GM21529 (cell line): ENCODE data around the gene NFE2L2.
"Not testable (repeated sequence)": the region's sequence is repeated elsewhere in the genome, so short reads cannot be mapped to it uniquely, and the experiment has no call there.

ENCODE experiments used
- ATAC-seq: cut with Tn5 transposase; IDR thresholded peaks from one replicate; pipeline ENCODE4 v1.9.1; 2021; ENCODE audit not compliant: unreplicated experiment

Gene NFE2L2

DNA sequence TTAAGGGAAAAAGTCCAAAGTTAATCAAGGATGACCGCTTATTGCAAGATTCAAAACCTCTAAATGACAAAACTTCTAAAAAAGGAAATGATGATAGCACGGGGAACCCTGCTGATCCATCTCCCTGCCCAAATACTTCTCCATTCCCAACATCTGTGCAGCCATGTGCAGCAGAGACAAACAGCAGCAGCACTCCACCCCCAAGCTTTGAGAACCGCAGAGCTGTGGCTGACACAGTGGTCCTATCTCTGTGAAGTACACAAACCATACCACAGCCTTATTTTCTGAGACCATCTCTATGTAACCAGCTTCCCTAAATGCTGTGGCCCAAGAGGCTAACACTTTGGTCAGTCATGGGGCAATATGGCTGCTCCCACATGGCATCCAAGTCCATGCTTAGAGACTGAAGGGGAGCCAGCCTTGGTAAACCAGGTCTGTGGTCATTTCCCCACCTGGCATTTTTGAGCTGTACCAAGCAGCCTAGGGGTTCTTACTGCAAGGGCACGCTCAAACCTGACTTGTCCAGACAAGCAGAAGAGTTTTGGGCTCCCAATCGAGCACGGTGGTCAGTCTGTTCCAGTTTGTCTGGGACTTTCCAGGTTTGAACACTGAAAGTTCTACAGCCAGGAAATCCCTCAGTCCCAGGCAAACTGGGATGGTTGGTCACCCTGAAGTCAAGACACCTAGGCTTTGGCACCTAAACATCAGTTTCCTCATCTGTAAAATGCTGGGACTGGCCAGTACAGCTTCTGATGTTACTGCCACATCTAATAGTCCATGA, 17.1 kb upstream of the NFE2L2 start:
- peak; percentile 54 for ATAC-seq

DNA sequence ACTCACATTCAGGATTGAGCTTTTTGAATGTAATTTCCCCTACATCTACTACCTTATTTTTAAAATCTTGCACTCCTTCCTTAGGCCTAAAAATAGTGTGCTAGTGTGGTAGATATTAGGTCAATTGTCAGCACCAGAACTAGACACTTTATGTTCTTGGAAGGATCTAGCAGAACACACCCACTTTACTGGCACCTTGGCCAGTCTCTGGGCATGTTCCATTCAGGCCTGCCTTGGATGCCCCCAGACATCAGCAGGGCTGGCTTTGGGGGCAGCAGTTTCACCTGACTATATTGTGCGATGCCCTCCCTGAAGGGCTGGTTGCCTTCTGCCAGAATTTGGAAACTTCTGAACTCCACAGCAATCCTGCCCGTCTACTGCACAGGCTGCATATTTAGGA, 15.3 kb upstream of the NFE2L2 start:
- ATAC-seq, result no peak

DNA sequence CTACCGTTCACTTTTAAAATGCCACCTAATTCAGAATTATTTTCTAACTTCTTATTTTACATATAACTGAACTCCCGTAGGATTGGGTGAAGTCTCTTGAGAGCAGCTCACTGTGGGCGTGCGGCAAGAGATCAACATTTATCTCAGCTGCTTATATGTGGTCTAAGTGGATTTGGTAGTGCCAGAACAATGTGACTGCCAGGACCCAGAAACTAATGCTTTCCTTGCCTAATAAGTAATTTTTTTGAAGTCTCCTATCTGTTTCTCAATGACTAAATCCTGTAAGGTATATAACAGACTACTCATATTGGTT, 11.2 kb upstream of the NFE2L2 start:
- ATAC-seq, result no peak

DNA sequence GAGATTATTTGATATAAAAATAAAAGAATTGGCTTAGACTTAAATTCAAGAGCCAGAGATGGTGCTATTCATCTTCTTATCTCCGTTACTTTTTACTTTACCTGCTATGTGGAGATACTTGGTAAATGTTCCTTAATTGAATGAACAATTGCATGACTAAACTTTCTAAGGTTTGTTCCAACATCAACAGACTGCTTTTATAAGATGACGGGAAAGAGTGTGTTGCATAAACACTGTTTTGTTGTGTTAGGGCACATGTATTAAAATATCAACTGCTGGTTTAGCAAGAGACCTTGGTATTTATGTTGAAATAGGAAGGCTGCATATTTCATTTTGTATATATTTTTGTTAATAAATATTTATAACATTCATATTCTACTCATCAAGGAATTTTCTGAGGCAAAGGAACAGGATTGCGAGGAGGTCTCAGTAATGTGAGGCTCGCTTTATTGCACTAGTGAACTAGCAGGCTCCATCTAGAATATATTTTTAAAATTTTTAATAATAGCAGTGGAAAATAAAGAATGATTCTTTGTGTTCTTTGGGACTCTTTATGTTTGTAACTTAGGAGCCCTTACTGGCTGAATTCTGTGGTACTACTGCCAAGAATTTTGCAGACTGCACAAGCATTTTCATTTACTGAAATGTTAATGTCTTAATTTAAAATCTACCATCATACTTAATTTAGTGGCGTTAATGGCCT, 10.7 kb upstream of the NFE2L2 start:
- ATAC-seq, result no peak

DNA sequence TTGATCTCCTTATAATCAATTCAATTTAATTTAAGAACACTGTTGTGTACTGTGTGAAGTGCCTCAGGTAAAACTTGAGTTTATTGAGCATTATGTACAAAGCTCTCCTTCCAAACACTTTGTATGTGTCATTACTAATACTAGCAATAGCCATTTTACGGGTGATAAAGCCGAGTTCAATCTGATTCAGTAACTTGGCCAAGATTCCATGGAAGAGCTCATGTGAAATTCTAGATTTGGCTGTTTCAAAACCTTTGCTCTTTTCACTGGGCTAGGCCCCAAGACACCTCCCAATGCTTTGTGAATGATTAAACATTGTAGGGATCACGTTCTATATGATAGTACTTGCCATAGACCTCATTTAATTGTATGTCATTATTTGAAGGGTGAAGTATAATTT, 8.9 kb upstream of the NFE2L2 start:
- no peak for ATAC-seq

DNA sequence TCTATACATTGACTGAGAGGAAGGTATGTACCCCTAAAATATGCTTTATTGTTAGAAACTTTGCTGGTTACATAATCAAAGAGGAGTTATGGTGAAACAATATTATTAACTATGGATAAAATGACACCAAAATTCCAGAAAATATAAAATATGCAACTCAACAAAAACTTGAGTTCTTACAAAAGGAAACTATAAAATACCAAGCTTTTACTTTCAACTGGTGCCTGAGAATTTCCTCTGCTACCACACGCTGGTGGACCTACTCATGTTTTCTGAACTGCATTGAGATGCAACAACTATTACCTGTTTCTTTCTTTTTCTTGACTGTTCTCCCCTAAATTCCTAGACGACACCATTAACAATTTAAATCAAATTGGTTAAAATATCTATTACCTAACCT, 8.2 kb upstream of the NFE2L2 start:
- ATAC-seq, result no peak

DNA sequence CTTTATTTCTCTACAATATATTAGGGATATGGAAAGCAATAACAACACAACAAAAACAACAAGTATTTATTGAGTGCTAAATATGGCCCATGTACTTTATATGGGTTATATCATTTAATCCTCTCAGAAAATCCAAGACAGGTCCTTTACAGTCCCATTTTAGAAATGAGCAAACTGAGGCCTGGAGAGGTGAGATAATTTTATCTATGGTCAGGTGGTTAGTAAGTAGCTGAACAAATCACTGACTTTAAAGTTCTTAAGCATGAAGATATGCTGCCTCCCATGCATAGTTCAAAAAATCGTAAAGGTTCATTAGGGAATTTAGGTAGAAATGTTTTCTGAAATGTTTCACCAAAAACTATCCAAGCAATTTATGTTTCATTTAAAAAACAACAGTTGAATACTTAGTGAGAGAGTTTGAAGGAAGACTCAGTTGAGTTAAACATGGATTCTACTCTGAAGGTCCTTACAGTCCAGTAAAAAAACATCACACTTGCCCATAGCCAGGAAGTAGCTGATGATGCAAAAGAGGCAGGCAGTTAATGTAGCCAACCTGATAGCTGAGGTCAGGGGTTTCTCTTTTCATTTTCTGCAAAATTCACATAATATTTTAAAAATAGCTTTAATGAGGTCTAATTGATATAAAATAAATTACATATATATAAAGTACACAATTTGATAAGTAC, 7.6 kb upstream of the NFE2L2 start:
- no peak for ATAC-seq

DNA sequence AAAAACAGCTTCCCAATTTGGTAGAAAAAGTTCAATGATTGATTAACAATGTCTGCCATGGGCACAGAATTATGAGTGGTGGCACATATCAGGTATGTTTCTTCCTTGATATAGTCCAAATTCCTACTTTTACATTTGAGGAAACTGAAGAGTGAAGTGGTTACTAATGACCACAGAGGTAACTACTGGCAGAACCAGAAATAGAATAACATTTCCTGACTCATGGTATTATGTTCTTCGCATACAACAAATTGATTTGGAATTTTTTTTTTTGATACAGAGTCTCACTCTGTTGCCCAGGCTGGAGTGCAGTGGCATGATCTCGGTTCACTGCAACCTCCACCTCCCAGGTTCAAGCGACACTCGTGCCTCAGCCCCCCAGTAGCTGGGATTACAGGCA, 6.0 kb upstream of the NFE2L2 start:
- no peak for ATAC-seq

DNA sequence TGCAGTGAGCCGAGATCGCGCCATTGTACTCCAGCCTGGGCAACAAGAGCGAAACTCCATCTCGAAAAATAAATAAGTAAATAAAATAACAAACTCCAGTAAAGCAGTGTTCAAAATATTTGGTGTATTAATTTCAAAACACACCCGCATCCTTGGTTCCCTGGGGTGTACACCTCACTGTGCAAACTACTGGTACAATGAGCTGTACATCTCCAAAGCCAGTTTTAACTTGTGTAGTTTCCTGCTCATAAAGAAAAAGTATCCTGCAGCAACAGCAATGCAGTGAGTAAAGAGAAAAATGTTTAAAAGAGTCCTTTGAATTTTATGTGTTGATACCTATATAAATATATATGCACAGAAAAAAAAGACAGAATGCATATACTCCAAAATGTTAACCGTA, 4.4 kb upstream of the NFE2L2 start:
- ATAC-seq, result no peak

DNA sequence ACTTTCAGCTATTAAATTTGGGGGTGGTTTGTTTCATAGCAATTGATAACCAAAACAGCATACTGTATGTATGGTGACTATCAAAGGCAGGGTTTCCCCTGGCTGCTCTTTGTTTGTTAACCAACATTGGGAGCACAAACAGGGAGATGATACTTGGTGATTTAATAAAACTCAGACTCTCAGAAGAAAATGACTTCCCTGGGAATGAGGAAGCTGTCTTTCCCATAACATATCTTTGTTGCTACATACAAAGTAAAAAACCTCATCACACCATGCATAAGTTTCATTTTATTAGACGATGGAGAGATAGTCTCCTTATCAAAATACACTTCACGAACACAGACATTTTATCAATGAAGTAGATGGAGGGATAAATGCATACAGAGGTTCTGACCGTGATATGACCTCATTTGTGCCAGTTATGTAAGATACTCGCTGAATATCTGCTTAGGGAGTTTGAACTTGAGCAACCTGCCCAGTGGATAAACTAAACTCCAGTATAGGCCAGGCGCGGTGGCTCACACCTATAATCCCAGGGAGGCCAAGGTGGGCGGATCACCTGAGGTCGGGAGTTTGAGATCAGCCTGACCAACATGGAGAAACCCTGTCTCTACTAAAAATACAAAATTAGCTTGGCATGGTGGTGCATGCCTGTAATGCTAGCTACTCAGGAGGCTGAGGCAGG, 3.8 kb upstream of the NFE2L2 start:
- no peak for ATAC-seq

DNA sequence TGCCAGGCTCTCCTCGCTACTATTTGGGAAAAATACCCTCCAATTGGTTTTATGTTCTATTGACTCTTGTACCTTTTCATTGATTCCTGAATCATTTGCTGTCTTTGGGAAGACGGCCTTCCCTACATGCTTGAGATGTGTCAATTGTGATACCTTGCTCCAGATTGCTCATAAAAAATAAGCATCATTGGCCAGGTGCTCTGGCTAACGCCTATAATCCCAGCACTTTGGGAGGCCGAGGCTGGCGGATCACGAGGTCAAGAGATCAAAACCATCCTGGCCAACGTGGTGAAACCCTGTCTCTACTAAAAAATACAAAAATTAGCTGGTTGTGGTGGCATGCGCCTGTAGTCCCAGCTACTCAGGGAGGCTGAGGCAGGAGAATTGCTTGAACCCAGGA, 2.4 kb upstream of the NFE2L2 start:
- not testable (repeated sequence) for ATAC-seq

DNA sequence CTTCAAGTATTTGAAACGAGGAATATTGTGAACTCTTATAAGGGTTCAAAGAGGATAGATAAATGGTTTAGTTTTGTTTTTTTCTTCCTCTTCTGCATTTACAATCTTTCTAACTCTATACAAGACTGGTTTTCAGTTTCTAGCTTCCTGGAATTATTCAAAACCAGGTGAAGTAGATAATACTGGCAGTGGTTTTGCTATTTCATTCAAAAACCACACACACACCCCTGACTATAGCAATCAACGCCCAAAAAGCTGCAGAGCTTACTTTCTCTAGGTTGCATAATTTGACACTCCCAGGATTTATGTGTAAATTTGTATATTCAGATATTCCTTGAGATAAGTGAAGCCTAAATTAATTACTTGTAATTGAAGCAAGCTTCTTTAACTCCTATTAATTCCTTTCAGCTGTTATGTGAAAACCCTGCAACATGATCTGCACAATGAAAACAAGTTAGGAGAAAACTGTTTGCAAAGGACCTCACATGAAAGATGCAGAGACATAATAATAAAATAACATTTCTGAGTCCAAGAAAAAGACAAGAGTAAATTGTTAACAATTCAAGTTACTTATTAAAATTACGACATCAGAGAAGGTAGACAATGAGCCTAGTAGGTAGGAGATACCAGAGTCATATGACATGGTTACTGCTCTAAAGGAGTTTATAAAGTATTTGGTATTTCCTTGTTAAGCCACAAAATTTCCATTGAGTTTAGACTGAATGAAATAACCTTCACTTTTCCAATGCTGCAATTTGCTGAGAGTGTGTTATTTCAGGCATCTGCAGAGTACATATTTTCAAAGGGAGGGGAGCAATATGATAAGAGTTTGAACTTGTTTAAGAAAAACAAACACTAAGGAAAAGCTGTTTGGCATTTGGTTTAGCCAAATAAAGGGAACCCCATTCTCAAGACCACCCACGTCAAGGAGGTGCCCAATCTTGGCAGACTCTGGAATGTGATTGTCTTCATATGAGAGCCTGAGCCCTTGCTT, 1.6 kb upstream of the NFE2L2 start:
- peak; percentile 24 for ATAC-seq

DNA sequence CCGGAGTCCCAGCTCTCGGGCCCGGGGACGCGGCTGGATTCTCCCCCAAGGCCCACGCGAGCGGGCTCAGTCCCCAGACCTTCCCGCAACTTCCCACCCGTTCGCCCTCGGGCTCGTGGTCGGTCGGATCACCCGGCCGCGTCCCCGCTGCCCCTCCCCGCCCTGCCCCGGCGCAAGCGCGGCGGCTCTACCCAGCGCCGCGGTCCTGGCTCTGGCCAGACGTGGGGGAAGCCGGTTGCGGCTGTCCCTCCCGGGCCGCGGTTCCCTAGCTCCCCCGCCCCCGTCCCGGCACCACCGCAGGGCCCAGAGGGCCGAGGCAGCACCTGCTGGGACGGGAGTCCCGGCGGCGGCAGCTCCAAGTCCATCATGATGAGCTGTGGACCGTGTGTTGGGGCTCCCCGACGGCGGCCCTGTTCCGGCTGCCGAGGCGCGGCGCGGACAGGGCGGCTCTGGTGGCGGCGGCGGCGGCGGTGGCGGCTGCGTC, 276 bp downstream of the NFE2L2 start:
- ATAC-seq, result peak; percentile 17

DNA sequence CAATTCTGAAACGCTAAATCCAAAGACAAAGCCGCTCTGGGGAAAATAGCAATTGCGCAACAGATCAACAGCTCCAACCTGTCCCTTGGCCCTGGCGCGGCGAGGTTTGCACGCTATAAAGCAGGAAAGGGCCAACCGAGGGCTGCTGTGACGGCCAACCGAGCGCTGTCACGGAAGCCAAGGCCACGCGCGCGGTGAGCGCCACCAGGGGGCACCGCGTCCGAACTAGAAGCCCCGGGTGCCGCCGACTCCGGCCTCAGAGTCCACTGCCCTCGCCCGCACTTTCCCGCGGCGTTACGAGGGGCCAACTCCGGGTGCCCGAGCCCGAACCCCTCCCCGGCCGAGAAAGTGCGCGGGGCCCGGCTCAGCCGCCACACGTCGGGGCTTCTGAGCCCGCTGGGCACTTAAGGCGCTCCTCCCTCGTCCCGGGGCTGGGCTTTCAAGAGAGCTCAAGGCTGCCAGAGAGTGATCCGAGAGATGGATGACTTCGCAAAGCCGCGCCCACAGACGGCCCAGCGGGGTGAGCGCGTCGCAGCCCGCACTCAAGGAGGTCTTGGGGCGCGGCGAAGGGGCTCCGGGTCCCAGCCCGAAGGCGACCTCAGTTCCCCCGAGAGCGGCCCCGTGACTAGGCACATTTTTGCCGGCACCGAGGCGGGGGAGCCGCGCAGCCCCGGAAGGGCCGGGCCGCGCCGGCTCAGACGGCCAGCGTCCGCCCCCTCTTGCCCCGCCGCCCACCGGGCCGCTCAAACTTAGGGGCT, 897 bp downstream of the NFE2L2 start:
- peak; percentile 41 for ATAC-seq

DNA sequence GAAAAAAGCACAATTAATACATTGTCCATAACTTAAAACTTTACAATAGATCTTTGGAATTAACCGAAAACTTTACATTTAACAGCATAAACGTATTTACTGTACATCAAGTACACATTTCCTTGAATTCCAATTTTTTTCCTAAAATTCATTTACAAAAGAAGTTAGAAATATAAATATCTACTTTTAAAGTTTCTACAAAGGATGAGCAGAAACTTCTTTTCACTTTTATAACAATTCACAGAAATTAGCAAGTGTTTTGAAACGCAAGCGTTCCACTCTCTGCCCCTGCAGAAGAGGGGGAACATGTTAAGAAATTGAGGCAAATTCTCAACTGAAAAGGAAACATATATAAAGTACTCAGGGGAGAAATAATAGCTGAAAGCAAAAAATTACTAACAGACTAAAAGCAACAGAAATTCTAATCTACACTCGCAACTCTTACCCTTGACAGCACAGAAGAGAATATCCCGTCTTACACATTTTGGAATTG, 1.5 kb downstream of the NFE2L2 start:
- no peak for ATAC-seq

DNA sequence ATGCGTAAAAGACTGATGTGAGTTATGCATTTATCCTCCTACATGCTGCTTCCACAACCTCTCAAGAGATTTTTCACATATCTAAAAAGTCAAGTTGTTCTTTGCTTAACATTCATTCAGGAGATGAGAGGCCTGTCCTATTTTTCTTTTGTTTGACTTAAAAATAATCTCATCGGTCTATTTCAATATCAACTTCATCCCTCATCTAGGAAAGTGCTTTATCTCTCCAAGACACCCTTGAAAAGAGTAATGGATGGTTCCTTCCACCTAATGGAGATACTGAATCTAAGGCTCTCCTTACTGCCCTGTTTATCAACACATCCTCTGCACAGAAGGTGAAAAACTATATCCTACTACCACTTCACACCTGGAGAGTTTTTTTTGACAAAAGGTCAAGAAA, 2.4 kb downstream of the NFE2L2 start:
- no peak for ATAC-seq

DNA sequence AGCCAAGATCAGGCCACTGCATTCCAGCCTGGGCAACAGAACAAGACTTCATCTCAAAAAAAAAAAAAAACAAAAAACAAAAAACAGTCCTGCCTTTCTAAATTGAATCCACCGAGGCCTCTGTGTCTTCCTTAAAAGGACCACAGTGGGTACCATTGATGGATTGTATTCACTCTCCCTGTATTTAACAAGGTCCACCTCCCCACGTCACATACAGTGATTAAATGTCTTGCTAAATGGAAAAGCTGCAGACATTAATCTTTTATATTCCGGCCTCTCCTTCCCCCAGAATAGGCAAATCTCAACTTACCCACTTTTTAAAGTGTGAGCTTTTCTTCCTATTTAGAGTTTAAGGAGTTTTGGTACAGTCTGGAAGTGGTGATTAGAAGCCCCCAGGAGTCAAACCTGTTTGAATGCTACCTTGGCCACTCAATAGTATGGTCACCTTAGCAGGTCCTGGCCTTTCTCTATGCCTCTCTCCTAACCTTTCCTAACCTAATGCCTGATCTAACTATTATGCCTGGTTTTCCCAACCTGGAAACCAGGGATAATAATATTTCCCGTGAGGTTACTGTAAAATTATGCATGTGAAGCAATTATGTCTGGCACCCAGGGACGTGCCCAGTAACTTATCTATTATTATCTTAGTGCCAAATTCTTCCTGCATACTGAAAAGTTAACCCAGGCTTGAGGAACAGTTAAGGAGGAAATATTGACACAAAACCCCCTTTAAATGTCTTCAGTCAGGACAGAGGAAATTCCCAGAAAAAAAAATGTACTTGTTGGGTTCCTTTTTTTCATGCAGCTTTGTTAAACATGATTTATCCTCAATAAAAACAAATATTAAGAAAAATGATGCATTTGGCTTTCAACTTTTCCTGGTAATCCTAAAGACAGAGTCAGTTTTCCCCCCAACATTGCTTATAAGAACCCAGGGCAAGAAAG, 3.1 kb downstream of the NFE2L2 start:
- ATAC-seq, result no peak

DNA sequence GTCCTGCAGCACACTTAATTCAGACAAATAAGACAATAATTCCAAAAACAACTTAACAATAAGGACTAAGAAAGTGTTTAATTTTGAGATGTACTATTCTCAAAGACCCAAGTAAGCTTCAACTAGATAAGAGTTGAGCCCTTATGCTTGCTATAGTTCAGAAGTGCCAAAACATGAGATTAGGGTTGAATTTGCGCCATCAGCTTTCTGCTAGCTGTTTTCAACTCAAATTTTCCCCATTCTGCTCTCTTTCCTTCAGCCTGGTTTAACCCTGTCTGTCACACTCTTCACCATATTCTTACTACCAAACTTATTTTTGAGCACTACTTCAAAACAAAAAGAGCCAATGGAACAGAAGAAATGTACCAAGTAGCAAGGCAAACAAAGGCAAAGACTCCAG, 4.1 kb downstream of the NFE2L2 start:
- no peak for ATAC-seq
